Fibroblast of lung (primary cell): ENCODE results near the gene NPVF. TPM values are rescaled to one million over a fixed set of nuclear protein-coding genes. Genes with fewer than 3 reads are reported as not detected.

Experiments used
- DNase-seq, 2 donors: peaks; one replicate each; pipeline versions ENCODE4 v3.0.0 to v3.0.0-alpha.2; 2010; ENCODE audit warnings: low read depth in 2 of 2
- H2AFZ ChIP-seq: 2 replicates; pipeline ENCODE4 v1.5.1; 2012; ENCODE audit warnings: low read length, control low read depth, inconsistent platforms
- H3K27ac ChIP-seq: 2 replicates; pipeline ENCODE4 v1.5.1; 2011; ENCODE audit warnings: low read length, control low read depth; ENCODE audit not compliant: insufficient read depth
- H3K27me3 ChIP-seq: 2 replicates; pipeline ENCODE4 v1.5.1; 2011; ENCODE audit warnings: mild to moderate bottlenecking, low read length; ENCODE audit not compliant: control insufficient read depth, insufficient read depth
- H3K36me3 ChIP-seq: 2 replicates; pipeline ENCODE4 v1.5.1; 2011; ENCODE audit warnings: low read length; ENCODE audit not compliant: control insufficient read depth, insufficient read depth
- H3K4me1 ChIP-seq: 2 replicates; pipeline ENCODE4 v1.5.1; 2011; ENCODE audit warnings: low read length; ENCODE audit not compliant: control insufficient read depth, insufficient read depth; ENCODE audit errors: extremely low read depth
- H3K4me2 ChIP-seq: 2 replicates; pipeline ENCODE4 v1.5.1; 2011; ENCODE audit warnings: low read length, control low read depth; ENCODE audit not compliant: insufficient read depth; ENCODE audit errors: extremely low read depth
- H3K4me3 ChIP-seq, 4 experiments: fragments of 200-600 bp in 1 of 4; sonication (generic) in 1 of 4; replicated peaks in 1 of 4; 2 replicates each; pipeline ENCODE4 v1.5.1; 2011 to 2016; ENCODE audit warnings: low read length in 4 of 4, low read depth in 3 of 4, mild to moderate bottlenecking in 3 of 4, control low read depth in 2 of 4, inconsistent platforms in 1 of 4, mixed read lengths in 1 of 4; ENCODE audit not compliant: insufficient read depth in 1 of 4; ENCODE audit errors: control extremely low read depth in 1 of 4
- H3K79me2 ChIP-seq: 2 replicates; pipeline ENCODE4 v1.5.1; 2012; ENCODE audit warnings: mild to moderate bottlenecking, low read length, inconsistent platforms; ENCODE audit not compliant: control insufficient read depth, insufficient read depth
- H3K9ac ChIP-seq: 2 replicates; pipeline ENCODE4 v1.5.1; 2011; ENCODE audit warnings: mild to moderate bottlenecking, low read length, control low read depth; ENCODE audit not compliant: insufficient read depth
- H3K9me3 ChIP-seq: 2 replicates; pipeline ENCODE4 v1.5.1; 2012; ENCODE audit warnings: low read depth, low read length; ENCODE audit not compliant: control insufficient read depth, insufficient read depth
- H4K20me1 ChIP-seq: 2 replicates; pipeline ENCODE4 v1.5.1; 2011; ENCODE audit warnings: low read length; ENCODE audit not compliant: control insufficient read depth, insufficient read depth; ENCODE audit errors: extremely low read depth
- CTCF ChIP-seq, 2 donors: IDR thresholded peaks in 1 of 2; conservative IDR thresholded peaks in 1 of 2; 1 replicate in 1 of 2; 2 replicates in 1 of 2; pipeline ENCODE4 v1.5.1; 2011 to 2012; ENCODE audit warnings: low read length in 2 of 2, control low read depth in 1 of 2, inconsistent platforms in 1 of 2, low read depth in 1 of 2, mild to moderate bottlenecking in 1 of 2
- EZH2 ChIP-seq: IDR thresholded peaks from 2 replicates; pipeline ENCODE4 v1.5.1; 2012; ENCODE audit warnings: low read length, control low read depth, mild to moderate bottlenecking; ENCODE audit errors: missing control alignments
- polyA plus RNA-seq, 2 donors: library from polyadenylated mRNA; depleted of rRNA in 1 of 2; stranded (reverse) in 1 of 2; unstranded in 1 of 2; fragments of >200 nt; gene quantifications; 2 replicates each; pipeline ENCODE4 v1.2.1, GENCODE V29; 2011 to 2012; ENCODE audit warnings: missing spikeins in 1 of 2
- total RNA-seq: library from RNA; depleted of rRNA; stranded (reverse); fragments of >200 nt; gene quantifications from 2 replicates; pipeline ENCODE4 v1.2.1, GENCODE V29; 2014

Gene NPVF
- total and polyA plus RNA-seq, 2 donors (not counting 1 experiment from before 2014, with no cell fraction given): not detected

GRCh38 chr7:25215694-25216335, 12.5 kb downstream of the NPVF start:
- Histone ChIP-seq H2AFZ (no peak overlapping the region), H3K79me2 (no peaks in the 10 kb centered on the region), H3K4me2 (no peak overlapping the region), H3K4me3 (no peak overlapping the region), H3K27me3 (no peaks in the 10 kb centered on the region), H3K36me3 (no peaks in the 10 kb centered on the region), H3K9me3 (no peaks in the 10 kb centered on the region), H4K20me1 (no peaks in the 10 kb centered on the region), H3K4me1 (no peaks in the 10 kb centered on the region), H3K9ac (no peak overlapping the region), H3K27ac (no peak overlapping the region)
- TF ChIP-seq CTCF (conservative IDR thresholded peaks at IDR 0.05 in 1 of 2, IDR thresholded peaks at IDR 0.05 in 1 of 2; ENCODE audit: low read depth in 1 of 2, low read length in 2 of 2) (no peak), EZH2 (no peak)
- DNase-seq: no peak

DNA sequence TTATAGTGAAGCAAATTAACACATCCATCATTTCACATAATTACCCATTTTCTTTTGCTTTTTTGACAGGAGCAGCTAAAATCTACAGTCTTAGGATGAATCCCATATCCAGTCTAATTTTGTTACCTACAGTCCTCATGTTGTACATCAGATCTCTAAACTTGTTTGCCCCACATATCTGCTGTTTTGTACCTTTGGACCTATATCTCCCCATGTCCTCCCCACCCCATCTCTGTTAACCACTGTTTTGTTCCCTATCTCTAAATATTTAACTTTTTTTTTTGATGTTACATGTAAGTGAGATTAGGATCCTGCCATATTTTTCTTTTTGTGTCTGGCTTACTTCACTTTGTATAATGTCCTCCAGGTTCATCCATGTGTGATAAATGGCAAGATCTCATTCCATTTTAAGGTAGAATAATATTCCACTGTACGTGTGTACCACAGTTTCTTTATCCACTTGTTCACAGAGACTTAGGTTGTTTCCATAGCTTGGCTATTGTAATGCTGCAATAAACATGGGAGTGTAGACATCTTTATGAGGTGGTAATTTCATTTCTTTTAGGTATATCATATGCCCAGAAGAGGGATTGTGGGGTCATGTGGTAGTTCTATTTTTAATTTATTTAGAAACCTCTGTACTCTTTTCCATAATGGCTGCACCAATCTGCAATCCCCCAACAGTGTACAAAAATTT, 19.6 kb downstream of the NPVF start:
- TF ChIP-seq CTCF (conservative IDR thresholded peaks at IDR 0.05 in 1 of 2, IDR thresholded peaks at IDR 0.05 in 1 of 2; ENCODE audit: low read depth in 1 of 2, low read length in 2 of 2) (no peak), EZH2 (no peak)
- no peaks in the 10 kb centered on the region for H3K79me2 ChIP-seq
- H3K4me2 ChIP-seq: no peak overlapping the region
- H3K9ac ChIP-seq: no peak overlapping the region
- no peak overlapping the region for H2AFZ ChIP-seq
- no peaks in the 10 kb centered on the region for H4K20me1 ChIP-seq
- no peaks in the 10 kb centered on the region for H3K27me3 ChIP-seq
- no peaks in the 10 kb centered on the region for H3K36me3 ChIP-seq
- no peak overlapping the region for H3K27ac ChIP-seq
- no peaks in the 10 kb centered on the region for H3K4me1 ChIP-seq
- no peaks in the 10 kb centered on the region for H3K9me3 ChIP-seq
- no peak overlapping the region for H3K4me3 ChIP-seq
- no peak for DNase-seq

GRCh38 chr7:25207887-25208286, 20.4 kb downstream of the NPVF start:
- Histone ChIP-seq H3K9me3 (no peaks in the 10 kb centered on the region), H3K4me1 (no peaks in the 10 kb centered on the region), H3K36me3 (no peaks in the 10 kb centered on the region), H3K27ac (no peak overlapping the region), H2AFZ (no peak overlapping the region), H4K20me1 (no peaks in the 10 kb centered on the region), H3K4me2 (no peak overlapping the region), H3K9ac (no peak overlapping the region), H3K4me3 (no peak overlapping the region), H3K27me3 (no peaks in the 10 kb centered on the region), H3K79me2 (no peaks in the 10 kb centered on the region)
- DNase-seq: no peak
- TF ChIP-seq EZH2 (no peak), CTCF (conservative IDR thresholded peaks at IDR 0.05 in 1 of 2, IDR thresholded peaks at IDR 0.05 in 1 of 2; ENCODE audit: low read depth in 1 of 2, low read length in 2 of 2) (no peak)
